Cardiac fibroblast (primary cell): Measurements from ENCODE around the gene DUSP14.
A peak's percentile ranks its signal among the peaks of the same experiment; 100 is the strongest.

Source experiments
- DNase-seq, 2 donors: peaks; one replicate each; pipeline versions ENCODE4 v3.0.0 to v3.0.0-alpha.2; 2010; ENCODE audit warnings: low read depth in 2 of 2
- H3K4me3 ChIP-seq, 2 donors: replicated peaks in 1 of 2; 1 replicate in 1 of 2; 2 replicates in 1 of 2; pipeline ENCODE4 v1.5.1; 2011; ENCODE audit warnings: low read depth in 2 of 2, low read length in 2 of 2, mild to moderate bottlenecking in 2 of 2, moderate library complexity in 1 of 2
- TF ChIP-seq, protein P1 (sequence below): IDR thresholded peaks from one replicate; pipeline ENCODE4 v1.5.1; 2011; ENCODE audit warnings: low read depth, mild to moderate bottlenecking, low read length, inconsistent platforms

DUSP14 gene

DNA sequence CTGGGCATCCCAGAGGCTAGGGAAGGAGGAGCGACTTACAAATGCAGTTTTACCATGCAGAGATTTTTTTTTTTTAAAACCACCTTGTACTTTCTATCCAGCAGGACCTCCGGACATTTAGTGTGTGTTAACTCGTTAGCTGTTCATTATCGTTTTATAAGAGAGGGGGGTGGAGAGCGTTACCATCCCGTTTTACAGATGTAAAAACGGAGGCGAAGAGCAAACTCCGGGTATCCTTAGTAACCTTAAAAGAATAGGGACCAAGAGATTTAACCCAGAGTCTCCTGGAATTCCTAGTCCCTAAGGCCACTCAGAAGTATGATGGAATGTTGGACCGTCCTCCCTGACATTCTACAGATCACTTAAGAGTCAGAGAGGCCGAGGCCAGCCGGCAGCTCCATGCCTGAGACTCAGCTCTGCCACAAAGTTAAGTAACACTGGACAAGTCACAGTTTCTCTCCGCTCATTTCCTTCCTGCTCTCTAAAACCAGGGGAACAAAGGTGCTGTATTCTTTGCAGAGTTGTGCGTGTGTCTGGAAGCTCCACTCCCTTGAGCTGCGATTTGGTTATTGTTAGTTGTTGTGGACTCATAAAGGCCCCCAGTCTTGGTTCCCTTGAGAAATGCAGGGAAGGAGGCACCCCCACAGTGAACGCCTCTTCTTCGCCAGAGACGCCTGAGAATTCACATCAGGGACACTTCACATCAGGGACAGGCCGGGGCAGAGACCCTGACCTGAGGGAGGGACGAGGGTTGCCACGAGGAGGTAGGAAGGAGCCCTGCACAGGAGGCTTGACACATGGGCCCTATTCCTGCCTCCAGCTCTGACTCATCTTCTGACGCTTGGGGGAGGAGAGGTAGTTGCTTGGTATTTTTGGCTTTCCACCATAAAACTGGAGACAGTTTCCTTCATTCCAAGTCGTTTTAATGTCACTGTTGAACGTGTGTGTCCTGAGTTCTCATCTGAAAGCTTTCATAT lies 1.2 kb downstream of the DUSP14 start:
- DNase-seq, result peak; percentile 85 to 89
- TF ChIP-seq, protein P1, sequence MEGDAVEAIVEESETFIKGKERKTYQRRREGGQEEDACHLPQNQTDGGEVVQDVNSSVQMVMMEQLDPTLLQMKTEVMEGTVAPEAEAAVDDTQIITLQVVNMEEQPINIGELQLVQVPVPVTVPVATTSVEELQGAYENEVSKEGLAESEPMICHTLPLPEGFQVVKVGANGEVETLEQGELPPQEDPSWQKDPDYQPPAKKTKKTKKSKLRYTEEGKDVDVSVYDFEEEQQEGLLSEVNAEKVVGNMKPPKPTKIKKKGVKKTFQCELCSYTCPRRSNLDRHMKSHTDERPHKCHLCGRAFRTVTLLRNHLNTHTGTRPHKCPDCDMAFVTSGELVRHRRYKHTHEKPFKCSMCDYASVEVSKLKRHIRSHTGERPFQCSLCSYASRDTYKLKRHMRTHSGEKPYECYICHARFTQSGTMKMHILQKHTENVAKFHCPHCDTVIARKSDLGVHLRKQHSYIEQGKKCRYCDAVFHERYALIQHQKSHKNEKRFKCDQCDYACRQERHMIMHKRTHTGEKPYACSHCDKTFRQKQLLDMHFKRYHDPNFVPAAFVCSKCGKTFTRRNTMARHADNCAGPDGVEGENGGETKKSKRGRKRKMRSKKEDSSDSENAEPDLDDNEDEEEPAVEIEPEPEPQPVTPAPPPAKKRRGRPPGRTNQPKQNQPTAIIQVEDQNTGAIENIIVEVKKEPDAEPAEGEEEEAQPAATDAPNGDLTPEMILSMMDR, result no peak
- H3K4me3 ChIP-seq, result peak overlapping the region; percentile 61 to 75

DNA sequence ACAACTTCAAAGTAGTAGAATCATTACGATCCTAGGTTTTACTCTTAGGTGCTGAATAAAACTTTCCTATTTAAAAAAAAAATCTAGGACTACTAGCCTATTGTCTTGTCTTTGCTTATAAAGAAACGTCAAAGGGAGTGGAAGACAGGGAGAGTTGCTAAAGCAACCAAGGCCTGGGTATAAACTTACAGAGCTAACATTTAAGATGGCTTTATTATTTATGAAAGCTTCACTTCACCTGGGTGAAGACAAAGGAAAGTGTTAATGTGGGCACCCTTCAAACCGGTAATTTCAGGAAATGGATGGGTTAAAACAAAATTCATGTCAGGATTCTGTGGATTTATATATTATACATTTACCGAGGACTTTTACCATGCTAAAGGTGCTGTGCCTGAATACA lies 2.5 kb downstream of the DUSP14 start:
- DNase-seq, result no peak
- H3K4me3 ChIP-seq, result no peak overlapping the region
- TF ChIP-seq, protein P1, result no peak

DNA sequence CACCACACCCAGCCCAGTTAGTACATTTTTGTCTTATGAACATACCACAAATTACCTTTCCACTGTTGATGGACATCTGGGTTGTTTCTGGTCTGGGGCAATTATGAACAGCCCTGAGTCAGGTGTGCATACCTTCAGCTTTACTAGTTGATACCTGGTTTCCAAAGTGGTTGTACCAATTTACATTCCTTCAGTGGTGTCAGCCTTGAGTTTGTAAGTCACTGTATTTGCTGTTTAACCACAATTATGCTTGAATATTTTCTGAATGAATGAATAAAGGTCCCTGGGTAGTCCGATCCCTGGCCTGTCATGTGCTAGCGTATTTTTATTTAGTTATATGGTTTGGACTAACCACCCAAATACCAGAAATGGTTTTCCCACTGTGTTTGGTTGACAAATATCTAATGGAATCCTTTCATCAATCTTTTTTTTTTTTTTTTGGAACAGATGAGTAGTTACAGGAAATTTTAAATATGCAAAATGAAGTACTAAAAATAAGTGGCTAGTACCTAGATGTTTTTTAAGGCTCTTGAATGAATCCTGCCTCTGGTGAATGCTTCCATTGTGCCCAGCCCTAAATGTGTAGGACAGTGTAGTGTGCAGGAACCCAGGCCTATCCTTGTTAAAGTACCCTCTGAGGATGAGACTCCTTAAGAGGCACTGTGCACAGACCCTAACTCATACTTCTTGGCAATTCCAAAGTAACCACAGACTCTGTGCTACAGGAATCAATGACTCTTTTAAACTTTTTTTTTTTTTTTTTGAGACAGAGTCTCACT lies 3.7 kb downstream of the DUSP14 start:
- peak; percentile 68 to 94 for DNase-seq
- no peak overlapping the region for H3K4me3 ChIP-seq
- TF ChIP-seq, protein P1, result no peak

DNA sequence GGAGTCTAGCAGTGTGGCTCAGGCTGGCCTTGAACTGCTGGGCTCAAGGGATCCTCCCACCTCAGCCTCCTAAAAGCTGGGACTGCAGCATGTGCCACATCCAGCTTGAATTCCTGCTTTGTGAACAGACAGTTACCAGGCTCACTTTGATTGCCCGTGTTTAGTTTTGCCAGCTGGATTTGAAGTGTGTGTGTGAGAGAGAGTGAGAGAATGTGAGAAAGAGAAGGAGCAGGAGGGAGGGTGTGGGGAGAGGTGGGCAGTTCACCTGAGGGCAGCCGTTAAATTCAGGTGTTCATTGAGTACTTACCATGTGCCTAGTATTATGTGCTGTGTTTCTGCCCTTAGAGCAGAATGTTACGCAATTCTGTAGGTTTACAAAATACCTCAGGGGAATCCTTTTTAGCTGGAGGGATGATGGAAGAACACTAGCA lies 4.7 kb downstream of the DUSP14 start:
- TF ChIP-seq, protein P1, result no peak
- peak in 1 of 2 donors; percentile 57 for DNase-seq
- H3K4me3 ChIP-seq, result no peak overlapping the region

- TF ChIP-seq, protein P1, result no peak
- no peak overlapping the region for H3K4me3 ChIP-seq
- DNase-seq, result no peak
These were observed 5.3 kb downstream of the DUSP14 start for GRCh38 chr17:37494971-37495370.

DNA sequence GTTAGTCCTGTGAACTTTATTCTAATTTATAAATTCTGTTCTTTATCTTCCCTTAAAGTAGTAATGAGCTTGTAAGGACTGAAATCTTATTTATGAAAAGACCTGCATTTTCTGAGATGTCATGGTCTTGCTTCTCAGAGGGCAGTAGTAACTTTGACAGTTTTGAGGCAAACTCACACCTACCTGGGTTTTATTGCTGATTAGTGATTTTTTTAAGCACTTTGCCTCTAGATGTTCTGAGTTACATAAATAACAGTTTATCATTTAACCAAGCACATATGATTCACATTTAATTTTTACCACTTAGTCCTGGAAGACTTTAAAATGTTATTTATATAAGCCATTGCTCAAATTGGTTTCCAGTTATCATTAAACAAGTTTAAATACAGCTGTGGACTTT lies 10.7 kb downstream of the DUSP14 start:
- no peak for DNase-seq
- TF ChIP-seq, protein P1, result no peak
- H3K4me3 ChIP-seq, result no peak overlapping the region
